Nephron (organoid): ENCODE measurements around the gene NET1.

ENCODE experiments used
- H3K27ac Mint-ChIP-seq, 3 experiments: 2 replicates each; pipeline ENCODE4 v1.8.0; 2020; ENCODE audit warnings: mixed read lengths in 3 of 3, mild to moderate bottlenecking in 2 of 3, moderate library complexity in 1 of 3
- H3K27me3 Mint-ChIP-seq: 2 replicates; pipeline ENCODE4 v1.8.0; 2021; ENCODE audit warnings: low read depth, mild to moderate bottlenecking, moderate library complexity, mixed read lengths
- H3K36me3 Mint-ChIP-seq: 2 replicates; pipeline ENCODE4 v1.8.0; 2020; ENCODE audit warnings: low read depth, mixed read lengths
- H3K4me1 Mint-ChIP-seq: 2 replicates; pipeline ENCODE4 v1.8.0; 2020; ENCODE audit warnings: mixed read lengths
- H3K4me3 Mint-ChIP-seq, 3 experiments: 2 replicates each; pipeline ENCODE4 v1.8.0; 2020; ENCODE audit warnings: mild to moderate bottlenecking in 3 of 3, mixed read lengths in 3 of 3, moderate library complexity in 2 of 3
- H3K9me3 Mint-ChIP-seq: 2 replicates; pipeline ENCODE4 v1.8.0; 2020; ENCODE audit warnings: mixed read lengths
- CTCF ChIP-seq, 3 experiments: fragments of 200-600 bp; sonication (generic); IDR thresholded peaks; one replicate each; pipeline ENCODE4 v1.5.0; 2021; ENCODE audit warnings: antibody characterized with exemption in 3 of 3; ENCODE audit not compliant: unreplicated experiment in 3 of 3

NET1 gene

GRCh38 chr10:5456563-5456962 is 44.2 kb downstream of the NET1 start:
- Mint-ChIP-seq H3K27ac (no peak overlapping the region), H3K9me3 (no peaks in the 10 kb centered on the region), H3K27me3 (no peaks in the 10 kb centered on the region), H3K4me3 (no peak overlapping the region), H3K4me1 (peaks cover 27% of the 10 kb centered on the region), H3K36me3 (peaks cover 87% of the 10 kb centered on the region)
- no peak for TF ChIP-seq CTCF (IDR thresholded peaks at IDR 0.05; ENCODE audit: unreplicated experiment in 3 of 3)

GRCh38 chr10:5457741-5458140 is 45.4 kb downstream of the NET1 start:
- Mint-ChIP-seq H3K27ac (peak overlapping the region in 2 of 3 experiments; percentile 2 to 16), H3K4me3 (no peak overlapping the region), H3K9me3 (no peaks in the 10 kb centered on the region), H3K27me3 (no peaks in the 10 kb centered on the region), H3K4me1 (peaks cover 30% of the 10 kb centered on the region), H3K36me3 (peaks cover 82% of the 10 kb centered on the region)
- no peak for TF ChIP-seq CTCF (IDR thresholded peaks at IDR 0.05; ENCODE audit: unreplicated experiment in 3 of 3)

- H3K4me1 Mint-ChIP-seq: peaks cover 37% of the 10 kb centered on the region
- H3K27me3 Mint-ChIP-seq: no peaks in the 10 kb centered on the region
- no peak overlapping the region for H3K27ac Mint-ChIP-seq
- TF ChIP-seq CTCF (IDR thresholded peaks at IDR 0.05; ENCODE audit: unreplicated experiment in 3 of 3): no peak
- no peaks in the 10 kb centered on the region for H3K9me3 Mint-ChIP-seq
- no peak overlapping the region for H3K4me3 Mint-ChIP-seq
- H3K36me3 Mint-ChIP-seq: peaks cover 75% of the 10 kb centered on the region
Observed at GRCh38 chr10:5458425-5458824, 46.1 kb downstream of the NET1 start.

GRCh38 chr10:5458949-5459747 is 46.8 kb downstream of the NET1 start:
- Mint-ChIP-seq H3K36me3 (peaks cover 68% of the 10 kb centered on the region), H3K4me1 (peaks cover 42% of the 10 kb centered on the region), H3K27me3 (no peaks in the 10 kb centered on the region), H3K9me3 (no peaks in the 10 kb centered on the region), H3K27ac (no peak overlapping the region), H3K4me3 (no peak overlapping the region)
- no peak for TF ChIP-seq CTCF (IDR thresholded peaks at IDR 0.05; ENCODE audit: unreplicated experiment in 3 of 3)

GRCh38 chr10:5460468-5461202 is 48.3 kb downstream of the NET1 start:
- Mint-ChIP-seq H3K27ac (peak overlapping the region; percentile 75 to 99 (median 86)), H3K27me3 (no peaks in the 10 kb centered on the region), H3K4me1 (peaks cover 55% of the 10 kb centered on the region), H3K4me3 (peak overlapping the region in 1 of 3 experiments; percentile 41), H3K36me3 (peaks cover 54% of the 10 kb centered on the region), H3K9me3 (no peaks in the 10 kb centered on the region)
- TF ChIP-seq CTCF (IDR thresholded peaks at IDR 0.05; ENCODE audit: unreplicated experiment in 3 of 3): no peak
